Dedifferentiated amniotic fluid mesenchymal stem cell (primary cell): ENCODE results near the gene ANKRA2.
"Not testable (repeated sequence)": the region's sequence is repeated elsewhere in the genome, so short reads cannot be mapped to it uniquely, and the experiment has no call there.

Experiments
- DNase-seq: peaks from one replicate; pipeline ENCODE4 v3.0.0-alpha.2; 2016; ENCODE audit errors: extremely low spot score

ANKRA2 gene

GRCh38 chr5:73550016-73550415, 15.4 kb downstream of the ANKRA2 start:
- no peak for DNase-seq

GRCh38 chr5:73545403-73545779, 20.0 kb downstream of the ANKRA2 start:
- DNase-seq, result no peak

GRCh38 chr5:73544429-73545402, 20.7 kb downstream of the ANKRA2 start:
- DNase-seq, result no peak

- no peak for DNase-seq
These were observed 23.4 kb downstream of the ANKRA2 start for GRCh38 chr5:73542020-73542419.

GRCh38 chr5:73540192-73540591, 25.2 kb downstream of the ANKRA2 start:
- no peak for DNase-seq

- no peak for DNase-seq
These were observed 25.7 kb downstream of the ANKRA2 start for GRCh38 chr5:73539730-73540129.

- DNase-seq, result no peak
These were observed 30.5 kb downstream of the ANKRA2 start for GRCh38 chr5:73534971-73535370.

- no peak for DNase-seq
These were observed 31.3 kb downstream of the ANKRA2 start for GRCh38 chr5:73534011-73534644.

GRCh38 chr5:73532195-73532594, 33.2 kb downstream of the ANKRA2 start:
- no peak for DNase-seq

GRCh38 chr5:73531356-73531755, 34.1 kb downstream of the ANKRA2 start:
- DNase-seq, result no peak

GRCh38 chr5:73529081-73529480, 36.4 kb downstream of the ANKRA2 start:
- DNase-seq, result peak; percentile 20

- no peak for DNase-seq
These were observed 37.2 kb downstream of the ANKRA2 start for GRCh38 chr5:73528248-73528647.

- no peak for DNase-seq
These were observed 39.7 kb downstream of the ANKRA2 start for GRCh38 chr5:73525606-73526203.

GRCh38 chr5:73523861-73524260, 41.6 kb downstream of the ANKRA2 start:
- no peak for DNase-seq

GRCh38 chr5:73522989-73523388, 42.5 kb downstream of the ANKRA2 start:
- DNase-seq, result no peak

GRCh38 chr5:73519531-73520283, 45.7 kb downstream of the ANKRA2 start:
- DNase-seq, result peak; percentile 82

- DNase-seq, result no peak
These were observed 50.2 kb downstream of the ANKRA2 start for GRCh38 chr5:73515232-73515631.

- no peak for DNase-seq
These were observed 51.0 kb downstream of the ANKRA2 start for GRCh38 chr5:73514418-73514817.

GRCh38 chr5:73513996-73514395, 51.4 kb downstream of the ANKRA2 start:
- no peak for DNase-seq

GRCh38 chr5:73508521-73508920, 56.9 kb downstream of the ANKRA2 start:
- not testable (repeated sequence) for DNase-seq

GRCh38 chr5:73507062-73507461, 58.4 kb downstream of the ANKRA2 start:
- DNase-seq, result no peak

GRCh38 chr5:73506459-73506955, 58.9 kb downstream of the ANKRA2 start:
- DNase-seq, result no peak
